NCI-H2081 treated with DMSO at 0.1 percent for 48 hours (cell line): ENCODE measurements around the gene NTMT1.

Experiments used
- DNase-seq: peaks from one replicate; lab custom pipeline; 2025; lab: John Stamatoyannopoulos, UW

NTMT1 gene

GRCh38 chr9:129597355-129598088 lies 28.4 kb upstream of the NTMT1 start:
- DNase-seq, result no peak

- no peak for DNase-seq
Measured at GRCh38 chr9:129598089-129598596, 27.8 kb upstream of the NTMT1 start.

- no peak for DNase-seq
Measured at GRCh38 chr9:129601082-129601674, 24.8 kb upstream of the NTMT1 start.

- DNase-seq, result no peak
Measured at GRCh38 chr9:129602598-129603415, 23.2 kb upstream of the NTMT1 start.

- DNase-seq, result no peak
Measured at GRCh38 chr9:129604056-129604765, 21.8 kb upstream of the NTMT1 start.

- DNase-seq, result no peak
Measured at GRCh38 chr9:129604766-129605163, 21.2 kb upstream of the NTMT1 start.

GRCh38 chr9:129606161-129607026 lies 19.6 kb upstream of the NTMT1 start:
- no peak for DNase-seq

- DNase-seq, result no peak
Measured at GRCh38 chr9:129607027-129607387, 19.0 kb upstream of the NTMT1 start.

GRCh38 chr9:129608561-129609481 lies 17.1 kb upstream of the NTMT1 start:
- no peak for DNase-seq

GRCh38 chr9:129609486-129610212 lies 16.3 kb upstream of the NTMT1 start:
- DNase-seq, result no peak

- no peak for DNase-seq
Measured at GRCh38 chr9:129610213-129610472, 15.8 kb upstream of the NTMT1 start.

- DNase-seq, result no peak
Measured at GRCh38 chr9:129610473-129611306, 15.3 kb upstream of the NTMT1 start.

GRCh38 chr9:129611307-129611800 lies 14.6 kb upstream of the NTMT1 start:
- DNase-seq, result no peak

GRCh38 chr9:129612123-129612522 lies 13.8 kb upstream of the NTMT1 start:
- DNase-seq, result no peak

GRCh38 chr9:129612815-129613519 lies 13.0 kb upstream of the NTMT1 start:
- DNase-seq, result no peak

- DNase-seq, result no peak
Measured at GRCh38 chr9:129613520-129614175, 12.3 kb upstream of the NTMT1 start.

GRCh38 chr9:129614932-129615331 lies 11.0 kb upstream of the NTMT1 start:
- DNase-seq, result no peak
